ENCODE results near the gene CBLN3. TPM values are rescaled to one million over a fixed set of nuclear protein-coding genes. Genes with fewer than 3 reads are reported as not detected.
A peak's percentile ranks its signal among the peaks of the same experiment; 100 is the strongest.

CBLN3 gene
- total RNA-seq, 2 experiments from 2014 or later, result 2.9 TPM

DNA sequence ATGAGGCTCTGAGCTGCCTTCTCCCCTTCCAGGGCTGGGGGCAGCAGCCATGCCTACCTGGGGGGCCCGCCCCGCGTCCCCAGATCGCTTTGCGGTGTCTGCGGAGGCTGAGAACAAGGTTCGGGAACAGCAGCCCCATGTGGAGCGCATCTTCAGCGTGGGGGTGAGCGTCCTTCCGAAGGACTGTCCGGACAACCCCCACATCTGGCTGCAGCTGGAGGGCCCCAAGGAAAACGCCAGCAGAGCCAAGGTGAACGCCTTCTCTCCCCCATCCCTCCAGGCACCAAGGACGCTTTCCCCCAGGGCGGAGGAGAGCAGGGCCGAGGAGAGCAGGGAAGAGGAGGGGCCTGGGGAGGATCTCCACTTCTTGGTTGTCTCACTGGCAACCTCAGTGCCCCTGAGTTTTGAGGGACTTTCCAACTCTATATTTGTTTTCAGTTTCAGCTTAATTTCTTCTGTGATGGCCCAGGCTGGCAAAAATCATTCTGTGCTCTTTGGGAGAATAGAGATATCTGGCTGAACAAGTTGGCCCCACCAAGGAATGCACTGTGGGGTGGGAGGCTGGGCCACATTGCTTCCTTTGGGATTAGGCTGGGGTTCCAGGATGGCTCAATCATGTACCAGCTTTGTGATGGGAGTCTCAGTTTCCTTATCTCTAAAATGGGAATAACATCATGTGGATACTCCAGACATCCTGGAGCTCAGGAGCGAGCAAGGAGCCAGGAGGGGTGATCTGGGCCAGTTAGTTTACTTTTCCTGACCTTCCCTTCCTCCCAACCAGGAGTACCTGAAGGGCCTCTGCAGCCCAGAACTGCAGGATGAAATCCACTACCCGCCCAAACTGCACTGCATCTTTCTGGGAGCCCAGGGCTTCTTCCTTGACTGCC lies 1.5 kb upstream of the CBLN3 start:
- peak; percentile 78 for DNase-seq
- intact Hi-C loops (cut with micrococcal nuclease), result loop anchor here (1.0 to 10.0 kb wide), 3 partner anchors 64 to 186 kb away; partner anchors contain the start of genes NFATC4 and TINF2
- Mint-ChIP-seq H3K27me3 (no peaks in the 10 kb centered on the region), H3K27ac (peak overlapping the region; percentile 97), H3K36me3 (ENCODE audit: low read depth) (peaks cover 27% of the 10 kb centered on the region), H3K4me1 (ENCODE audit: low read depth) (peaks cover 32% of the 10 kb centered on the region), H3K9me3 (no peaks in the 10 kb centered on the region), H3K4me3 (peak overlapping the region; percentile 90)
- peak; percentile 57 for ATAC-seq
- no peak for TF ChIP-seq CTCF (IDR thresholded peaks at IDR 0.05)
- CTCF ChIA-PET, result interaction anchor here (0.6 to 11.4 kb wide), 49 partner anchors 10 to 339 kb away, joined by 3 to 454 read pairs (median 6); partner anchors contain the start of genes ADCY4, CHMP4A, CIDEB and DHRS1
- POLR2A ChIA-PET, result interaction anchor here (0.5 to 7.8 kb wide), 25 partner anchors 8 to 442 kb away, joined by 3 to 82 read pairs (median 4); partner anchors contain the start of genes ADCY4, CIDEB, DHRS4L2 and LTB4R

- no peak for TF ChIP-seq CTCF (IDR thresholded peaks at IDR 0.05)
- Mint-ChIP-seq H3K4me3 (peak overlapping the region; percentile 90), H3K9me3 (no peaks in the 10 kb centered on the region), H3K27me3 (no peaks in the 10 kb centered on the region), H3K27ac (peak overlapping the region; percentile 97), H3K36me3 (ENCODE audit: low read depth) (peaks cover 25% of the 10 kb centered on the region), H3K4me1 (ENCODE audit: low read depth) (peaks cover 36% of the 10 kb centered on the region)
- ATAC-seq, result peak; percentile 60
- ChIA-PET CTCF (interaction anchor here (0.7 to 11.4 kb wide), 26 partner anchors 9 to 268 kb away, joined by 3 to 454 read pairs (median 12); partner anchors contain the start of genes ADCY4, CHMP4A, CIDEB and DHRS1), POLR2A (interaction anchor here (0.5 to 7.8 kb wide), 22 partner anchors 8 to 441 kb away, joined by 3 to 82 read pairs (median 4); partner anchors contain the start of genes ADCY4, CIDEB, DHRS4L2 and LTB4R)
- DNase-seq, result peak; percentile 70
- intact Hi-C loops (cut with micrococcal nuclease), result loop anchor here (5.0 to 10.0 kb wide), 2 partner anchors 63 to 185 kb away; partner anchors contain the start of genes NFATC4 and TINF2
Measured at GRCh38 chr14:24430143-24430681, 744 bp upstream of the CBLN3 start.

- no peaks in the 10 kb centered on the region for H3K27me3 Mint-ChIP-seq
- no peak for TF ChIP-seq CTCF (IDR thresholded peaks at IDR 0.05)
- H3K4me1 Mint-ChIP-seq (ENCODE audit: low read depth), result peaks cover 38% of the 10 kb centered on the region
- H3K27ac Mint-ChIP-seq, result peak overlapping the region; percentile 93
- DNase-seq, result no peak
- ChIA-PET POLR2A (interaction anchor here (1.0 to 7.8 kb wide), 6 partner anchors 8 to 121 kb away, joined by 3 to 82 read pairs (median 7); partner anchors contain the start of genes ADCY4, CIDEB, LTB4R and LTB4R2), CTCF (interaction anchor here (0.7 to 11.4 kb wide), 4 partner anchors 8 to 92 kb away, joined by 3 to 454 read pairs (median 14); partner anchors contain the start of genes ADCY4 and RIPK3)
- ATAC-seq, result no peak
- intact Hi-C loops (cut with micrococcal nuclease), result no loop called here
- peak overlapping the region; percentile 90 for H3K4me3 Mint-ChIP-seq
- peaks cover 25% of the 10 kb centered on the region for H3K36me3 Mint-ChIP-seq (ENCODE audit: low read depth)
- no peaks in the 10 kb centered on the region for H3K9me3 Mint-ChIP-seq
Measured at GRCh38 chr14:24428628-24429394, 657 bp downstream of the CBLN3 start.

DNA sequence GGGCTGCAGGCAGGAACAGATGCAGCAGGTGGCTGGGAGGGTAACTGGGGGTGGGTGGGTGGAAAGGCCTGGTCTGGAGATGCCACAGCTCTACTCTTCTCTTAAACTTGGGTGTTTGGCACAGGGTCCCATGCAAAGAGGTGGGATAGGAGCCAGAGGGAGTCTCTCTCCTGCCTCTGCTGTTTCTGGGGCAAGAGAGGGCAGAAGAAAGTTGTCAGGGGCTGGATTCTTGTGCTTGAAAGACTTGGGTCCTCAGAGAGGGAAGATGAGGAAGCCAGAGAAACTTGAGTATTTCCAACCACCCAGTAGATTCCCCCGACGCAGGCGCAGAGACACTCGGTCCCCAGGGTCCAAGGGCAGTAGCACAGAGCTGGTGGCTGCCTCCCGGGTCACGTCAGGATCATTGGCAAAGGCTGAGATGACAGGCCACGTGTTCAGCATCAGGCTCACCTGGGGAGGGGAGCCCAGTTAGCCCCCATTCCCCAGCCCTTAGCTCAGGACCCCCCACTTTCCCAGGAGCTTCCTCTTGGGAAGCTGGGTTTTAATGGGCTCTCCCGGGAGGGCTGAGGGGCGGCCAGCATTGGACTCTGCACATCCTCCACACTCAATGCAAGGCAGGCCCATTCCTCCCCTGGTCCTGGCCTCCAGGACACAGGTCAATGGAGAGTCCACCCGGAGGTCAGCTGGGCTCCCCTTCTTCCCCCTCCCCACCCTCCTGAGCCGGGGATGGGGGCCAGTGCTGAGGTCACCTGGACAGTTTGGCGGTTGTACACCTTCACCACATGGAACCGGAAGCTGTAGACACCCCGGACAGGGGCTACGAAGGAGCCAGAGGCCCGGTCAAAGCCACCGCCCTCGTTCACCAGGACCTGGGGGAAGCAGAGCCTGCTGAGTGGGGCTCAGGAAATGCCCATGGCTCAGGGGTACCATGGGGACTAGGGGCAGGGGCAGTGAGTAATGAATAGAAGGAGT lies 1.6 kb downstream of the CBLN3 start:
- CTCF ChIA-PET, result interaction anchor here (1.1 to 11.4 kb wide), 5 partner anchors 9 to 320 kb away, joined by 3 to 454 read pairs (median 3); partner anchors contain the start of genes ADCY4 and RIPK3
- Mint-ChIP-seq H3K4me1 (ENCODE audit: low read depth) (peaks cover 33% of the 10 kb centered on the region), H3K36me3 (ENCODE audit: low read depth) (peaks cover 16% of the 10 kb centered on the region), H3K9me3 (no peaks in the 10 kb centered on the region), H3K27me3 (no peaks in the 10 kb centered on the region), H3K27ac (no peak overlapping the region), H3K4me3 (no peak overlapping the region)
- no peak for TF ChIP-seq CTCF (IDR thresholded peaks at IDR 0.05)
- intact Hi-C loops (cut with micrococcal nuclease), result no loop called here
- ATAC-seq (no peak), DNase-seq (no peak)
- POLR2A ChIA-PET, result interaction anchor here (1.0 to 7.8 kb wide), 4 partner anchors 14 to 120 kb away, joined by 4 to 82 read pairs (median 40); partner anchors contain the start of genes ADCY4, CIDEB and SDR39U1
